ENCODE measurements around the gene MSH3. TPM values are rescaled to one million over a fixed set of nuclear protein-coding genes. Genes with fewer than 3 reads are reported as not detected.

The MSH3 gene
- total RNA-seq, 1 donor from 2014 or later = 13.0 TPM

DNA sequence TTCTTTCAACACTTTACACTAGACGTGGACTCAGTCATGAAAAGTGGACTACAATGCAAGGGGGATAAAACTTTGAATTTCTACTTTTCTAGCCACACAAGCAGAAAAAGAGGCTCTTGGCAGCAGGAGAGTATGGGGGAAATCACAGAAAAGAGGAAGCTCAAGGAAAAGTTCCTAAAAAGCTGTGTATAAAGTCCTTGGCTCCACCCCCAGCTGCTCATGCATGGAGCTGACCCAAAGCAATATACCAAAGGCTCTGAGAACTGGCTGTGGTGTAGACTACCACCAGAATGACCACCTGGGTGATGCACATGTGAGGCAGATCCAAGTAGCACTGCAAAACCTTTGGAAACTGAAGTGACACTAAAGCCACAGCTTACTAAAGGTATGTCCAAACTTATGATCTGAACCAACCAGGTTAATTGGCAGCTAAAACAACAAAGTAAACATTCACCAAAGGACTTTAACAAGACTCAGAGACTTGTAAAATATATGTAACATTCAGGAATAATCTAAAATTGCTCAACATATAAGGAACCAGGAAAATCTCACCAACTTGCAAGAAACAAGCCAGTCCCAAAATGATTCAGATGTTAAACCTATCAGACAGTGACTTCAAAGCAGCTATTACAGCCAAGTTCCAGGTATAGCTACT, 250.2 kb downstream of the MSH3 start:
- Mint-ChIP-seq H3K9me3 (ENCODE audit: unreplicated experiment) (peaks cover 5% of the 10 kb centered on the region), H3K4me3 (ENCODE audit: unreplicated experiment) (no peak overlapping the region), H3K4me1 (ENCODE audit: unreplicated experiment) (peaks cover 6% of the 10 kb centered on the region), H3K36me3 (ENCODE audit: low read depth, unreplicated experiment) (peaks cover 16% of the 10 kb centered on the region), H3K27ac (ENCODE audit: unreplicated experiment) (peak overlapping the region; percentile 34), H3K27me3 (ENCODE audit: unreplicated experiment) (no peaks in the 10 kb centered on the region)
- no peak for DNase-seq (ENCODE audit: low spot score)
- TF ChIP-seq, protein P1, sequence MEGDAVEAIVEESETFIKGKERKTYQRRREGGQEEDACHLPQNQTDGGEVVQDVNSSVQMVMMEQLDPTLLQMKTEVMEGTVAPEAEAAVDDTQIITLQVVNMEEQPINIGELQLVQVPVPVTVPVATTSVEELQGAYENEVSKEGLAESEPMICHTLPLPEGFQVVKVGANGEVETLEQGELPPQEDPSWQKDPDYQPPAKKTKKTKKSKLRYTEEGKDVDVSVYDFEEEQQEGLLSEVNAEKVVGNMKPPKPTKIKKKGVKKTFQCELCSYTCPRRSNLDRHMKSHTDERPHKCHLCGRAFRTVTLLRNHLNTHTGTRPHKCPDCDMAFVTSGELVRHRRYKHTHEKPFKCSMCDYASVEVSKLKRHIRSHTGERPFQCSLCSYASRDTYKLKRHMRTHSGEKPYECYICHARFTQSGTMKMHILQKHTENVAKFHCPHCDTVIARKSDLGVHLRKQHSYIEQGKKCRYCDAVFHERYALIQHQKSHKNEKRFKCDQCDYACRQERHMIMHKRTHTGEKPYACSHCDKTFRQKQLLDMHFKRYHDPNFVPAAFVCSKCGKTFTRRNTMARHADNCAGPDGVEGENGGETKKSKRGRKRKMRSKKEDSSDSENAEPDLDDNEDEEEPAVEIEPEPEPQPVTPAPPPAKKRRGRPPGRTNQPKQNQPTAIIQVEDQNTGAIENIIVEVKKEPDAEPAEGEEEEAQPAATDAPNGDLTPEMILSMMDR (IDR thresholded peaks at IDR 0.05; ENCODE audit: unreplicated experiment) = no peak

DNA sequence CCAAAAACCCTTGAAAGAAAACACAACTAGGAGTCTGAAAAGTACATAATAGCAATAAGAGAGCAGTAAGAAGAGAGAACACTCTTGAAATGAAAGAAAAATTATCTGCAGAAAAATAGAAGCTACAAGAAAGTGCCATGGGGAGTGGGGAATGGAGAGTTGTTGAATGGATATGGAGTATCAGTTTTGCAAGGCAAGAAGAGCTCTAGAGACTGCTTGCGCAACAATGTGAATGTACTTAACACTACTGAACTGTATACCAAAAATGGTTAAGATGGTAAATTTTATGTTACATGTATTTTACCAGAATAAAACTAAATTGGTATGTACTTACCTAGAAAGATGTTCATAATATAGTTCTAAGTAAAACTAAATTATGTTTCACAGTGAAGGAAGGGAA, 251.0 kb downstream of the MSH3 start:
- peaks cover 16% of the 10 kb centered on the region for H3K36me3 Mint-ChIP-seq (ENCODE audit: low read depth, unreplicated experiment)
- H3K27me3 Mint-ChIP-seq (ENCODE audit: unreplicated experiment) = no peaks in the 10 kb centered on the region
- peaks cover 5% of the 10 kb centered on the region for H3K9me3 Mint-ChIP-seq (ENCODE audit: unreplicated experiment)
- TF ChIP-seq, protein P1 (IDR thresholded peaks at IDR 0.05; ENCODE audit: unreplicated experiment) = no peak
- H3K4me3 Mint-ChIP-seq (ENCODE audit: unreplicated experiment) = no peak overlapping the region
- no peak for DNase-seq (ENCODE audit: low spot score)
- H3K4me1 Mint-ChIP-seq (ENCODE audit: unreplicated experiment) = peaks cover 6% of the 10 kb centered on the region
- H3K27ac Mint-ChIP-seq (ENCODE audit: unreplicated experiment) = no peak overlapping the region

DNA sequence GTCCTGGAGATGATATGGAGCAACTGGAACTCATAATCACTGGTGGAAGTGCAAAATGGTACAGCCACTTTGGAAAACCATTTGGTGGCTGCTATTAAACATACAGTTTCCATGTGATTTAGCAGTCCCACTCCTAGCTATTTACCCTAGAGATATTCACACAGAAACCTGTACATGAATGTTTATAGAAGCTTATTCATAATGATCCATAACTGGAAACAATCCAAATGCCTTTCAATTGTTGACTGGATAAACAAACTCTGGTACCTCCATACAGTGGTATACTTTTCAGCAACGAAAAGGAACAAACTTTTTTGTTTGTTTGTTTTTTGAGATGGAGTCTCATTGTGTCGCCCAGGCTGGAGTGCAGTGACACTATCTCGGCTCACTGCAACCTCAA, 258.0 kb downstream of the MSH3 start:
- TF ChIP-seq, protein P1 (IDR thresholded peaks at IDR 0.05; ENCODE audit: unreplicated experiment) = no peak
- no peak for DNase-seq (ENCODE audit: low spot score)
- Mint-ChIP-seq H3K9me3 (ENCODE audit: unreplicated experiment) (no peaks in the 10 kb centered on the region), H3K27me3 (ENCODE audit: unreplicated experiment) (no peaks in the 10 kb centered on the region), H3K27ac (ENCODE audit: unreplicated experiment) (no peak overlapping the region), H3K4me3 (ENCODE audit: unreplicated experiment) (no peak overlapping the region), H3K4me1 (ENCODE audit: unreplicated experiment) (peaks cover 4% of the 10 kb centered on the region), H3K36me3 (ENCODE audit: low read depth, unreplicated experiment) (peaks cover 4% of the 10 kb centered on the region)

DNA sequence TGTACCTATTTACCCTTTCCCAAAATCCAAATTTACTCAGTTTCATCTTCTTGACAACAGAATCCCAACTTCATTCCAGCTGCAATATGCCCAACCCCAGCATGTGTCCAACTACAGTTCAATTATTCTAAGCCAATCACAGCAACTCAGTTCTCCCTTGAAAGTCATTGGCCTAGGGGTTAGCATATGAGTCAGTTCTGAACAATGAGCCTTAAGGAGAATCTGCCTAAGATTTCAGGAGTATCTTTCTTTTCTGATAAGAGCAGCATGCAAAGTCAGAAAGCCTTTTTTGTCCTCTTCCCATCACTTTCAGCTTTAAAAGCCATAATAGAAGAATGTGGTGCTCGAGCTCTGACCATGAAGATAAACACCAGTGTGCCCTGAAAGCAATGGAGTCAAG, 261.3 kb downstream of the MSH3 start:
- no peaks in the 10 kb centered on the region for H3K27me3 Mint-ChIP-seq (ENCODE audit: unreplicated experiment)
- no peak overlapping the region for H3K4me3 Mint-ChIP-seq (ENCODE audit: unreplicated experiment)
- H3K4me1 Mint-ChIP-seq (ENCODE audit: unreplicated experiment) = peaks cover 9% of the 10 kb centered on the region
- TF ChIP-seq, protein P1 (IDR thresholded peaks at IDR 0.05; ENCODE audit: unreplicated experiment) = no peak
- no peak for DNase-seq (ENCODE audit: low spot score)
- H3K9me3 Mint-ChIP-seq (ENCODE audit: unreplicated experiment) = no peaks in the 10 kb centered on the region
- no peak overlapping the region for H3K27ac Mint-ChIP-seq (ENCODE audit: unreplicated experiment)
- peaks cover 4% of the 10 kb centered on the region for H3K36me3 Mint-ChIP-seq (ENCODE audit: low read depth, unreplicated experiment)

DNA sequence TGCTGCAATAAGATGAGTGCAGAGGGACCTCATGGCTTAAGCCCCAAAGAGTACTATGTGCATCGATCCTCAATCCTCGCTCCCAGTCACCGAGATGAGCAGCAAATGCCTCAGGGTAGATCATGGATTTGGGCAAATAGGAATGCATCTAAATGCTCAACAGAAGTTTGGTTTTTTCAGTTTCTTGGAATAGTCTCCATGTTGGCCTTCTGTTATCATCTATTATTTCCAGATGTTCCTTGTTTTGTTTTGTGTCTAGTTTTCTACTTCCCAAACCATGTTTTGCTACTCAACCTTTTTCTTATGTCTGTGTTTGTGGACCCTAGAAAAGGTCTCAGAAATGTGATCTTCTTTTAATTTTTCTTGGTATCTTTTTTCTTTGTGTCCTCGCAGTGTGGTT, 262.2 kb downstream of the MSH3 start:
- peaks cover 9% of the 10 kb centered on the region for H3K4me1 Mint-ChIP-seq (ENCODE audit: unreplicated experiment)
- no peak overlapping the region for H3K27ac Mint-ChIP-seq (ENCODE audit: unreplicated experiment)
- TF ChIP-seq, protein P1 (IDR thresholded peaks at IDR 0.05; ENCODE audit: unreplicated experiment) = no peak
- peaks cover 4% of the 10 kb centered on the region for H3K36me3 Mint-ChIP-seq (ENCODE audit: low read depth, unreplicated experiment)
- no peaks in the 10 kb centered on the region for H3K9me3 Mint-ChIP-seq (ENCODE audit: unreplicated experiment)
- H3K4me3 Mint-ChIP-seq (ENCODE audit: unreplicated experiment) = no peak overlapping the region
- DNase-seq (ENCODE audit: low spot score) = no peak
- H3K27me3 Mint-ChIP-seq (ENCODE audit: unreplicated experiment) = no peaks in the 10 kb centered on the region
